GM23248 (cell line): ENCODE data around the gene ST6GAL1.

ENCODE experiments used
- EZH2 ChIP-seq: fragments of 200-600 bp; sonication (generic); IDR thresholded peaks from 2 replicates; pipeline ENCODE4 v1.6.1; 2018; ENCODE audit warnings: antibody characterized with exemption, mild to moderate bottlenecking; ENCODE audit not compliant: insufficient read depth, poor library complexity, severe bottlenecking
- EZH2phosphoT487 ChIP-seq: fragments of 200-600 bp; sonication (generic); IDR thresholded peaks from 2 replicates; pipeline ENCODE4 v1.6.1; 2018; ENCODE audit warnings: antibody characterized with exemption, moderate library complexity, mild to moderate bottlenecking, low read depth; ENCODE audit not compliant: insufficient read depth

DNA sequence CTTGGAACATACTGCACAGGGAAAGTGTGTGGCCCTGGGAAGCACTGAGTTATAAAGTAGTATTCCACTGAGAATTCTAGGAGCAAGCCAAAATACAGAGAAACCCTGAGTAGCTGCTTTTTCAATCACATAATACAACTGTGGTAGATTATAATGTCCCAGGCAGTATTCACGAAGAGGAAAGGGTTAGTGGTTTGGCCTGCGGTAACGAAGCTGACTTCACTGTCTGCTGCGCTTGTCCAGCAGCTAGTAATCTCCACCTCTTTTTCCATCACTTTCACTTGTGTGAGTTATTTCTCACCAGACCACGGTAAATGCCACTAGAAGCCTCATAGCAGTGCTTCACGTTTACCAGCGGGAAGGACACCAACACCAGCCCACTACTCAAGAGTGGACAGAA lies 174.6 kb downstream of the ST6GAL1 start:
- TF ChIP-seq EZH2 (no peak), EZH2phosphoT487 (no peak)
